Activated naive CD4-positive, alpha-beta T cell treated with anti-CD3 and anti-CD28 coated beads, Interleukin-2, amount 50 U/mL, for 24 hours (primary cell): Measurements from ENCODE around the gene DCUN1D2.
"Not testable (repeated sequence)": the region's sequence is repeated elsewhere in the genome, so short reads cannot be mapped to it uniquely, and the experiment has no call there.

Experiments
- H3K27ac Mint-ChIP-seq: one replicate; pipeline ENCODE4 v1.8.0; 2021; ENCODE audit warnings: mild to moderate bottlenecking, mixed read lengths
- H3K27me3 Mint-ChIP-seq: one replicate; pipeline ENCODE4 v1.8.0; 2021; ENCODE audit warnings: mixed read lengths
- H3K36me3 Mint-ChIP-seq: one replicate; pipeline ENCODE4 v1.8.0; 2021; ENCODE audit warnings: mixed read lengths
- H3K4me1 Mint-ChIP-seq: one replicate; pipeline ENCODE4 v1.8.0; 2021; ENCODE audit warnings: mixed read lengths
- H3K4me3 Mint-ChIP-seq: one replicate; pipeline ENCODE4 v1.8.0; 2021; ENCODE audit warnings: mild to moderate bottlenecking, mixed read lengths
- H3K9me3 Mint-ChIP-seq: one replicate; pipeline ENCODE4 v1.8.0; 2021; ENCODE audit warnings: mixed read lengths

DCUN1D2 gene

GRCh38 chr13:113436866-113437265 lies 53.6 kb downstream of the DCUN1D2 start:
- not testable (repeated sequence) for H3K27ac Mint-ChIP-seq, H3K9me3 Mint-ChIP-seq, H3K4me3 Mint-ChIP-seq, H3K36me3 Mint-ChIP-seq, H3K4me1 Mint-ChIP-seq, H3K27me3 Mint-ChIP-seq

DNA sequence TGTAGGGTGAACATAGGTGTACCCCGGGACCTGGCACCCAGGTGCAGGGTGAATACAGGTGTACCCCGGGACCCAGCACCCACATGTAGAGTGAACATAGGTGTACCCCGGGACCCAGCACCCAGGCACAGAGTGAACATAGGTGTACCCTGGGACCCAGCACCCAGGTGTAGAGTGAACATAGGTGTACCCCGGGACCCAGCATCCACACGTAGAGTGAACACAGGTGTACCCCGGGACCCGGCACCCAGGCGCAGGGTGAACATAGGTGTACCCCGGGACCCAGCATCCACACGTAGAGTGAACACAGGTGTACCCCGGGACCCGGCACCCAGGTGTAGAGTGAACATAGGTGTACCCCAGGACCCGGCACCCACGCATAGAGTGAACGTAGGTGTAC lies 54.6 kb downstream of the DCUN1D2 start:
- not testable (repeated sequence) for H3K36me3 Mint-ChIP-seq, H3K4me1 Mint-ChIP-seq, H3K4me3 Mint-ChIP-seq, H3K9me3 Mint-ChIP-seq, H3K27ac Mint-ChIP-seq, H3K27me3 Mint-ChIP-seq

DNA sequence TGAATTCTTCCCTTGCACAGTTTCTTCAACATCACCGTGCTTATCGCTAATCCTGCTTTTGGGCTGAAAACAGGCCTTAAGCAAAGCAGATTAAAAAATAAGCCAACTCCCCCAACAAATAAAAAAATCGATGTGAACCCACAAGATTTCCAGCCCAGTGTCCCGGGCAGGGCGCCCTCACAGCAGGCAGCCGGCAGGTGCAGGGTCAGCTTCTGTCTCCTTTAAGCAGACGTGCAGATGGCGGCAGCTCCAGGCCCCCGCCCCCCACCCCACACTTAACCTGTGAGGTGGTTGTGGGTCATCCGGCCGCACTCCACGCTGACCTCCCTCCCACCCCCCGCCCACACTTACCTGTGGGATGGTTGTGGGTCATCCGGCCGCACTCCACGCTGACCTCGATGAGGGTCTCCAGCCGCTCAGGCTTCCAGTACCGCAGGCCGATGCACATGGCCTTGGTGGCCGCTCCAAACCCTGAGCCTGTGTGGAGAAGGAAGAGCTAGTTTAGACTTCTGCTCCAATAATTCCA lies 57.1 kb downstream of the DCUN1D2 start:
- H3K9me3 Mint-ChIP-seq: no peaks in the 10 kb centered on the region
- no peaks in the 10 kb centered on the region for H3K4me1 Mint-ChIP-seq
- no peaks in the 10 kb centered on the region for H3K27me3 Mint-ChIP-seq
- H3K27ac Mint-ChIP-seq: no peak overlapping the region
- H3K4me3 Mint-ChIP-seq: no peak overlapping the region
- no peaks in the 10 kb centered on the region for H3K36me3 Mint-ChIP-seq

GRCh38 chr13:113432506-113433270 lies 57.8 kb downstream of the DCUN1D2 start:
- no peak overlapping the region for H3K27ac Mint-ChIP-seq
- H3K27me3 Mint-ChIP-seq: no peaks in the 10 kb centered on the region
- no peaks in the 10 kb centered on the region for H3K4me1 Mint-ChIP-seq
- no peaks in the 10 kb centered on the region for H3K9me3 Mint-ChIP-seq
- no peak overlapping the region for H3K4me3 Mint-ChIP-seq
- no peaks in the 10 kb centered on the region for H3K36me3 Mint-ChIP-seq

GRCh38 chr13:113431171-113431570 lies 59.3 kb downstream of the DCUN1D2 start:
- Mint-ChIP-seq H3K36me3 (no peaks in the 10 kb centered on the region), H3K27me3 (no peaks in the 10 kb centered on the region), H3K4me3 (no peak overlapping the region), H3K4me1 (no peaks in the 10 kb centered on the region), H3K9me3 (no peaks in the 10 kb centered on the region), H3K27ac (no peak overlapping the region)

DNA sequence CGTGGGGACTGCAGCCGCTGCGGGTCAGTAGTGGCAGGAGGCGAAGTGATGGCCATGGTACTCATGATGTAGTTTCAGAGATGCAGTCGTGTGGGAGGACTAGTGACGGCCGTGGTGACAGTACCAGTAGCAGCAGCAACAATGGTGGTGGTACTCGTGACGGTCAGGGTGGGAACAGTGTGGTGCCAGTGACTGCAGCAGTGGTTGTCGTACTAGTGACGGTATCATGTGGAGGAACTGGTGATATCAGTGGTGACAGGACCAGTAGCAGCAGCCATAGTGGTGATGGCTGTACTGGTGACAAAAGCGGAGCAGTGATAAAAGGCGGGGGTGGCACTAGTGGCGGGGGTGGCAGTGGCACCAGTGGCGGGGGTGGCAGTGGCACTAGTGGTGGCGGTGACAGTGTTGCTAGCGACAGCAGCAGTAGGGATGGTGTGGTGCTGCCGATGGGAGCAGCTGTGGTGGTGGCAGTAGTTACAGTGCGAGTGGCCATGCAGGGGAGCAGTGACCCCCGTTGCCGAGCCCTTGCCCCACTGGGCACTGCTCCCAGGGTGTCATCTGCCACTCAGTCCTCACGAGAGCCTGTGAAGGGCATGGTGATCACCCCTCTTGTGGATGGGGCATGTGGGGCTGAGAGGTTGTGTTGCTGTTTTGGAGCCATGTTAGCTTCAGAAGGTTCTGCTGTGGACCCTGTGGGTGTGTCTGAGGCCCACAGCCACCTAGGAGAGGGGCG lies 60.0 kb downstream of the DCUN1D2 start:
- H3K27ac Mint-ChIP-seq: no peak overlapping the region
- H3K4me3 Mint-ChIP-seq: no peak overlapping the region
- no peaks in the 10 kb centered on the region for H3K4me1 Mint-ChIP-seq
- no peaks in the 10 kb centered on the region for H3K9me3 Mint-ChIP-seq
- no peaks in the 10 kb centered on the region for H3K36me3 Mint-ChIP-seq
- H3K27me3 Mint-ChIP-seq: no peaks in the 10 kb centered on the region

GRCh38 chr13:113429608-113429985 lies 60.9 kb downstream of the DCUN1D2 start:
- no peak overlapping the region for H3K27ac Mint-ChIP-seq
- H3K4me3 Mint-ChIP-seq: no peak overlapping the region
- H3K4me1 Mint-ChIP-seq: no peaks in the 10 kb centered on the region
- no peaks in the 10 kb centered on the region for H3K9me3 Mint-ChIP-seq
- H3K27me3 Mint-ChIP-seq: no peaks in the 10 kb centered on the region
- no peaks in the 10 kb centered on the region for H3K36me3 Mint-ChIP-seq

DNA sequence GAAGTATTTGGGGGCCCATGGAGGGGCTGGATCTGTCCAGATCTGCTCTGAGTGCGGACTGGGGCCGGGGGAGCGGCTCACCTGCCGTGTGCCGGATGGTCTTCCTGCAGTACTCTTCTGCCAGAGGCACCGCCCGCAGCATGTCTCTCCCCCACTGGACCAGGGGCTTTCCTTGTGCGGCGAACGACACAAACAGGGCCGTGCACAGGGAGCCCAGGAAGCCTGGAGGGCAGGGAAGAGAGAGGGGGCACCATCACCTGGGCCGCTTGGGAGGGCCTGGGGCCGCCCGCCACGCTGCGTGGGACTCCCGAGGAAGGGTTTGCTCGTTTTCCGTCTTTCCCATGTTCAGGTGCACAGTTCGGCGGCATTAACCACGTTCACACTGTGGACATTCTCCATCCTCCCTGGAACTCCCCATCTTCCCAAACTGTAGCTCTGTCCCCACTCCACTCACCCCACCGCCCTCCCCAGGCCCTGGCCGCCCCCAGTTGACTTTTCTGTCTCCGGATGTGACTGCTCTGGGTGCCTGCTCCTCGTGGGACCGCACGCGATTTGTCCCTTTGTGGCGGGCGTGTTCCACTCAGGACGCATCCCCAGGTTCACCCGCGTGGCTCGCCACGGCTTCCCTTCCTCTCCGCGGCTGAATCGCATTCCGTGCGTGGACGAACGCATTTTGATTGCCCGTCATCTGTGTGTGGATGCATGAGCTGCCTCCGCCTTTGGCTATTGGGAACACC lies 61.5 kb downstream of the DCUN1D2 start:
- Mint-ChIP-seq H3K27me3 (no peaks in the 10 kb centered on the region), H3K27ac (no peak overlapping the region), H3K9me3 (no peaks in the 10 kb centered on the region), H3K36me3 (no peaks in the 10 kb centered on the region), H3K4me3 (no peak overlapping the region), H3K4me1 (no peaks in the 10 kb centered on the region)

GRCh38 chr13:113428469-113428865 lies 62.0 kb downstream of the DCUN1D2 start:
- Mint-ChIP-seq H3K27me3 (no peaks in the 10 kb centered on the region), H3K27ac (no peak overlapping the region), H3K4me3 (no peak overlapping the region), H3K4me1 (no peaks in the 10 kb centered on the region), H3K36me3 (no peaks in the 10 kb centered on the region), H3K9me3 (no peaks in the 10 kb centered on the region)

DNA sequence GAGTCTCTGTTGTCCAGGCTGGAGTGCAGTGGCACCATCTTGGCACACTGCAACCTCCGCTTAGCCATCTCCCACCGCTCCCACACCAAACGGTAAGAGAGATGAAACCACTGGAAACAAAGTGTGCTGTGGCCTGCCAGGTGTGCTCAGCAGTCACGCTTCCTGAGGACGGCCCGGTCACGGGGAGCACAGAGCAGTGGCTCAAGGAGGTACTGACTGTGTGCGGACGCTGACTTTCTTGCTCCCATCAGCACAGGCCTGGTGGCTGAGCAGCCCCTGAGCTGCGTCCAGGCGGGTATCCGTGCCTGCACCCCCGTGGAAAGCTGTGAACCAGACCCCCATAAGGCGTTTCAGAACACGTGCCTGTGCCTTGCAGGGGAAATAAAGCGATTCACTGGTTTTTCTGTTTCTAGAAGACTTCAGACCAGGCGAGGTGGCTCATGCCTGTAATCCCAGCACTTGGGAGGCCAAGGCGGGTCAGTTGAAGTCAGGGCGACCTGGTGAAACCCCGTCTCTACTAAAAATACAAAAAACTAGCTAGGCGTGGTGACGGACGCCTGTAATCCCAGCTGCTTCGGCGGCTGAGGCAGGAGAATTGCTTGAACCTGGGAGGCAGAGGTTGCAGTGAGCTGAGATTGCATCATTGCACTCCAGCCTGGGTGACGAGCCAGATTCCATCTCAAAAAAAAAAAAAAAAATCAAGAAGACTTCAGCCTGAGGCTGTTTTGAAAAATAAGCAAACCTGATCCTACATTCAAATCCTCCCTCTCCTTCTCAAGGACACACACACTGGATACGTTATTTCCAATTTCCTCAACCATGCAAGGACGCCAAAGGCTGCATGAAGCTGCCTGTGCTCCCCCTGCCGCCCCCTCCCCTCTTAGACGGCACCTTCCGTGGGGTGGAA lies 62.7 kb downstream of the DCUN1D2 start:
- Mint-ChIP-seq H3K9me3 (no peaks in the 10 kb centered on the region), H3K27ac (no peak overlapping the region), H3K27me3 (no peaks in the 10 kb centered on the region), H3K4me3 (no peak overlapping the region), H3K36me3 (no peaks in the 10 kb centered on the region), H3K4me1 (no peaks in the 10 kb centered on the region)

DNA sequence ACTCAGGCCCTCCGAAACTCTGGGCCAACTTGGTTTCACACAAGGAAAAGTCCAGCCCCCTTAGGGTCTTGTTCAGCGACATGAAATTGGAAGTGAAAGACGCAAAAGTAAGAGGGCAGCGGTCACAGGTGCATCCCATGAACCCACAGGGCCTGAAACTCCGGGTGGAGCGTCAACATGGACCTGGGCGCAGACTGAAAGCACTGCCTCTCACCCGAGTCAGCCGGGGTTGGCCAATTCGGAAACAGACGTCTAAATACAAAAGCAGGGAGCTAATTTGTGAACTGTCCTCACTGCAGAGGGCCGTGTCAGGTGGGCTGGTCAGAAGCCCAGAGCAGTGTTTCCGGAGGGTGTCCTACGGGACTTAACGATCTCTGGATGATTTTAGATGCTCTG lies 63.9 kb downstream of the DCUN1D2 start:
- Mint-ChIP-seq H3K27ac (no peak overlapping the region), H3K27me3 (no peaks in the 10 kb centered on the region), H3K36me3 (no peaks in the 10 kb centered on the region), H3K4me3 (no peak overlapping the region), H3K9me3 (no peaks in the 10 kb centered on the region), H3K4me1 (no peaks in the 10 kb centered on the region)

DNA sequence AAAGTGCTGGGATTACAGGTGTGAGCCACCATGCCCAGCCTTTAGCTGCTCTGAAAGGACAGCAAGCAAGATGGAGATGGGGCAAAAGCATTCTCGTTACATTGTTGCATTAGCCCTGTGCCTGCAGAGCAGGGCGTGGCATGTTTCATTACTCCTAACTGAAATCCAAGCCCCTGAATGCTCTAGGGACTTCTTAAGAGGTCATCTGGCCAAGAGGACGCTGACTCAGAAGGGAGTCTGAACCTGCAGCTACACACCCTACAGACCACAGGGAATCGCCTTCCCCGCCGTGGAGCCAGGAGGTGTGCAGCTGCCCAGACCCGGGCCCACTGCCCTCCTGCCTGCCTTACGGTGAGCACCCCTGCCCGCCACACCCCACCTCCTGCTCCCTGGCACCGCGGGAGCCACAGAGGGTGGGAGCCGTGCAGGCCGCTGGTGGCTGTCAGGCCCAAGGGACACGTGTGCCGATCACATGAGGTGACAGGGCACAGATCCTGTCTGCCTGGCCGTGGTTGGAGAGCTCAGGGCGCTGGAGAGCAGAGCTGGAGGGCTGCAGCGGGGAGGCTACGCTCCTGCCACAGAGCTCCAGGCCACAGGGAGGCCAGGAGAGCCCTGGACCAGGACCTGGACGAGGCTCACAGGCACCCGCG lies 64.4 kb downstream of the DCUN1D2 start:
- Mint-ChIP-seq H3K27ac (no peak overlapping the region), H3K4me1 (no peaks in the 10 kb centered on the region), H3K27me3 (no peaks in the 10 kb centered on the region), H3K36me3 (no peaks in the 10 kb centered on the region), H3K4me3 (no peak overlapping the region), H3K9me3 (no peaks in the 10 kb centered on the region)

DNA sequence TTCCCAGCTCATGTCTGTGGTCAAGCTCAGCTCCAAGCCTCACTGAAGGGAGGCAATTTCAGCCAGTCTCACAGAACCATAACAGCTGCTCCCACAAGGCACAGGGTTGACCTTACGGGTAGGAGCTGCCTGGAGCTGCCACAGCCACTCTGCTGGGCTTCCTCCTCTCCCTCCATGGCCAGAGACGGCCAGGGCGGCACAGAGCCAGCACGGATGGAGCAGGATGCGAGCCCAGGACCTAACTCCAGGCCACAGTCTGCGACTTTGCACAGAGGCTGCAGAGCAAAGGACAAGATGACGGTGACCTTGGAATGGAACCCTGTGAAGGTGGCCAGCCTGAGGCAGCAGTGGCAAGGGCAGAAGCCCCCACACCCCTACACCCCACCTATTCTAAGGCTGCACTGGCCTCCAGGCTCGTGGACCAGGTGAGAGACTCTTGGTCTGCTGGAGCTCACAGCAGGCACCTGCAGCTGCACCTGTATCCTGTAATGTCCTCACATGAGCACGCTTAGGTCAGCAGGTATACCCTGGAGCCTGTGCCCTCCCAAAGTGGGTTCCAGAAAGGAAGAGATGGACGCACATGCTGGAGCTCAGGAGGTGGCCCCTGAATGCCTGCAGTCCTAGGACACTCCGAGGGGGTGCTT lies 66.9 kb downstream of the DCUN1D2 start:
- H3K36me3 Mint-ChIP-seq: no peaks in the 10 kb centered on the region
- H3K27me3 Mint-ChIP-seq: peaks cover 2% of the 10 kb centered on the region

GRCh38 chr13:113422807-113423519 lies 67.5 kb downstream of the DCUN1D2 start:
- no peaks in the 10 kb centered on the region for H3K36me3 Mint-ChIP-seq
- no peak overlapping the region for H3K27ac Mint-ChIP-seq
- H3K4me1 Mint-ChIP-seq: no peaks in the 10 kb centered on the region
- H3K27me3 Mint-ChIP-seq: peaks cover 2% of the 10 kb centered on the region
- H3K9me3 Mint-ChIP-seq: no peaks in the 10 kb centered on the region
- no peak overlapping the region for H3K4me3 Mint-ChIP-seq

More for the DNA sequence above, 66.9 kb downstream of the DCUN1D2 start:
- Mint-ChIP-seq H3K9me3 (no peaks in the 10 kb centered on the region), H3K4me1 (no peaks in the 10 kb centered on the region), H3K27ac (no peak overlapping the region), H3K4me3 (no peak overlapping the region)
